ENCODE measurements around the gene BCAS3. TPM values are rescaled to one million over a fixed set of nuclear protein-coding genes. Genes with fewer than 3 reads are reported as not detected.
A peak's percentile ranks its signal among the peaks of the same experiment; 100 is the strongest.

The BCAS3 gene
- total RNA-seq, 4 donors from 2014 or later = 13.0 to 27.8 (median 20.7) TPM

DNA sequence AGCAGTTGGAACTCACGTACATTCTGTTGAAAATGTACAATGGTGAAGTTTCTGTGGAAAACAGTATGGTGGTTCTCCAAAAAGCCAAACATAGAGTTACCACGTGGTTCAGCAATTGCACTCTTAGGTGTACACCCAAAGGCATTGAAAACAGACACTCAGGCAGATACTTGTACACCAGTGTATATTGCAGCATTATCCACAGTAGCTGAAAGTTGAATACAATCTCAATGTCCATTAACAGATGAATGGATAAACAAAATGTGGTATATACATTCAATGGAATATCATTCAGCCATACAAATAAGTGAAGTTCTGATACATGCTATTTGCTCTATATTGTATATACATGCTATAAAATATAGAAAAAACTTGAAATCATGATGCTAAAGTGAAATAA lies 745.2 kb downstream of the BCAS3 start:
- TF ChIP-seq, protein P1, sequence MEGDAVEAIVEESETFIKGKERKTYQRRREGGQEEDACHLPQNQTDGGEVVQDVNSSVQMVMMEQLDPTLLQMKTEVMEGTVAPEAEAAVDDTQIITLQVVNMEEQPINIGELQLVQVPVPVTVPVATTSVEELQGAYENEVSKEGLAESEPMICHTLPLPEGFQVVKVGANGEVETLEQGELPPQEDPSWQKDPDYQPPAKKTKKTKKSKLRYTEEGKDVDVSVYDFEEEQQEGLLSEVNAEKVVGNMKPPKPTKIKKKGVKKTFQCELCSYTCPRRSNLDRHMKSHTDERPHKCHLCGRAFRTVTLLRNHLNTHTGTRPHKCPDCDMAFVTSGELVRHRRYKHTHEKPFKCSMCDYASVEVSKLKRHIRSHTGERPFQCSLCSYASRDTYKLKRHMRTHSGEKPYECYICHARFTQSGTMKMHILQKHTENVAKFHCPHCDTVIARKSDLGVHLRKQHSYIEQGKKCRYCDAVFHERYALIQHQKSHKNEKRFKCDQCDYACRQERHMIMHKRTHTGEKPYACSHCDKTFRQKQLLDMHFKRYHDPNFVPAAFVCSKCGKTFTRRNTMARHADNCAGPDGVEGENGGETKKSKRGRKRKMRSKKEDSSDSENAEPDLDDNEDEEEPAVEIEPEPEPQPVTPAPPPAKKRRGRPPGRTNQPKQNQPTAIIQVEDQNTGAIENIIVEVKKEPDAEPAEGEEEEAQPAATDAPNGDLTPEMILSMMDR (IDR thresholded peaks at IDR 0.05) = no peak
- no peak for TF ChIP-seq POLR2A (IDR thresholded peaks at IDR 0.05)
- intact Hi-C loops (cut with DNase I) = no loop called here
- no peaks in the 10 kb centered on the region for H3K36me3 ChIP-seq
- no peak overlapping the region for H3K4me3 ChIP-seq
- no peak overlapping the region for H3K27ac ChIP-seq
- peaks cover 0 to 92% (median 3%) of the 10 kb centered on the region in 4 donors for H3K27me3 ChIP-seq
- no peaks in the 10 kb centered on the region for H3K9me3 ChIP-seq
- 0 to 30% methylated on average over 1 of the region's 2 CpGs for WGBS, 2 donors
- DNase-seq = no peak
- no peaks in the 10 kb centered on the region for H3K4me1 ChIP-seq

DNA sequence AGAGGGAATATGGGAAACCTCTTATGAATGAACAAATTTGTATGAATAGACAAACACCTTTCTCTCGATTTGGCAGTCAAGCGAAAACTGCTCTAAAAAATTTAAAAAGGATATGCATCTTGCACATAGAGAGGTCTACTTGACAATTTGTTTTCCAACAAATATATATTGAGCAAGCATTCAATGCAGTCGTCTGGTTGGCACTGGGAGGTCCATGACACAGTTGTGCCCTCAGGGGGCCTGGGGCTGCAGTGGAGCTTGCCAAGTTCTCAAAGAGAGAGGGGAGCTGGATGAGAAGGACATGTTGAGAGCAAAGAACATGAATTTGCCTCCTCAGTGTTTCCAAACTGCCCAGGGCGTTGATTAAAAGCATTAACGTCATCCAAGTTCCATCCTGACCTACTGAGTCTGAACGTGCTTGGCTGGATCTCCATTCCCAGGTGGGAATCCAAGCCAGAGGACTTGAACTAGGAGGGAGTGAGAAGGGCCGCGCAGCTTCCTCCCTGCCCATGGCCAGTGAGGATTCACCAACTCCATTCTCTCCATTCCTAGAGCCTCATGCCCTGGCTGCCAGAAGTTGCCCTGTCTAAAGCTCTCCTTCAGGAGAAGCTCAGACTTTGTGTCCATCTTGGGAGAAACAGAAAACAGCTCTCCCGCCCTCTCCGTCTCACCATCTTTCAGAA lies 746.5 kb downstream of the BCAS3 start:
- Histone ChIP-seq H3K36me3 (no peaks in the 10 kb centered on the region), H3K9me3 (no peaks in the 10 kb centered on the region), H3K27me3 (peaks cover 0 to 81% (median 3%) of the 10 kb centered on the region in 4 donors), H3K4me1 (no peaks in the 10 kb centered on the region), H3K27ac (no peak overlapping the region), H3K4me3 (no peak overlapping the region)
- 52 to 54% methylated on average over 10 of the region's 10 CpGs for WGBS, 2 donors
- DNase-seq = no peak
- TF ChIP-seq, protein P1 (IDR thresholded peaks at IDR 0.05) = no peak
- no peak for TF ChIP-seq POLR2A (IDR thresholded peaks at IDR 0.05)
- intact Hi-C loops (cut with DNase I) = no loop called here

DNA sequence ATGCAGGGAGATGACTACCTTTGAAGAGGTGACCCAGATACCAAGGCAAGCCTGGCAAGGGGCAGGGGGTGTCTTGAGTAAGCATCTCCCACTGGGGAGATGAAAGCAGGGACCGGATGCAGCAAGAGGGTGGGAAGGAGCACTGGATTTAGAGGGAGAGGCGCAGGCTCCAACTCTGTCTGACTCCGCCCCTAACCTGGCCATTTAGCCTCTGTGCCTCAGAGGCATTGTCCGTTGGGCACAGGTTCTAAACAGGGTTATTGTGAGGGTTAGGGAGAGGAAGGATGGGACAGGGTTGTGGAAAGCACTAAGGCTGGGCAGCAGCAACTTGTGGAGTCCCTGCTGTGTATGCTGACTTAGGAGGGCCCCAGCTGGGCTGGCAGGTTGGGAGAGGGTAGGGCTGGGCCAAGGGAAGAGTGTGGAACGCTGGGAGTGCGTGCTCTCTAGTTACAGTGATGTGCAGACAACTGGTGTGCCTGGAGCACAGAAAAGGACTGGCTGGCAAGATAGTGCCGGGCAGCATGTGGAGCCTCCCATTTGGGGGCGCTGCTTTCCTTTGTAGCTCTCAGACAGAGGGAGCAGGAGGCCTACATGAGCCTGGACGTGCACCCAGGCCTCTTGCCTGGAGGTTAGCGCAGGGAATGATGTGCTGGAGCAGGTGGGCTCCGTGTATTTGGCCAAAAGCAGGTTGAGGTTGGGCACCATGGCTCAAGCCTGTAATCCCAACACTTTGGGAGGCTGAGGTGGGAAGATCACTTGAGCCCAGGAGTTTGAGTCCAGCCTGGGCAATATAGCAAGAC lies 748.2 kb downstream of the BCAS3 start:
- H3K27me3 ChIP-seq = peaks cover 0 to 63% (median 1%) of the 10 kb centered on the region in 4 donors
- no peak overlapping the region for H3K27ac ChIP-seq
- TF ChIP-seq, protein P1 (IDR thresholded peaks at IDR 0.05) = peak in 1 of 6 experiments; percentile 13
- no peak for TF ChIP-seq POLR2A (IDR thresholded peaks at IDR 0.05)
- no peak overlapping the region for H3K4me3 ChIP-seq
- intact Hi-C loops (cut with DNase I) = no loop called here
- DNase-seq = no peak
- no peaks in the 10 kb centered on the region for H3K9me3 ChIP-seq
- no peaks in the 10 kb centered on the region for H3K36me3 ChIP-seq
- no peaks in the 10 kb centered on the region for H3K4me1 ChIP-seq
- WGBS, 2 donors = 51 to 64% methylated on average over 9 to 11 of the region's 11 CpGs

DNA sequence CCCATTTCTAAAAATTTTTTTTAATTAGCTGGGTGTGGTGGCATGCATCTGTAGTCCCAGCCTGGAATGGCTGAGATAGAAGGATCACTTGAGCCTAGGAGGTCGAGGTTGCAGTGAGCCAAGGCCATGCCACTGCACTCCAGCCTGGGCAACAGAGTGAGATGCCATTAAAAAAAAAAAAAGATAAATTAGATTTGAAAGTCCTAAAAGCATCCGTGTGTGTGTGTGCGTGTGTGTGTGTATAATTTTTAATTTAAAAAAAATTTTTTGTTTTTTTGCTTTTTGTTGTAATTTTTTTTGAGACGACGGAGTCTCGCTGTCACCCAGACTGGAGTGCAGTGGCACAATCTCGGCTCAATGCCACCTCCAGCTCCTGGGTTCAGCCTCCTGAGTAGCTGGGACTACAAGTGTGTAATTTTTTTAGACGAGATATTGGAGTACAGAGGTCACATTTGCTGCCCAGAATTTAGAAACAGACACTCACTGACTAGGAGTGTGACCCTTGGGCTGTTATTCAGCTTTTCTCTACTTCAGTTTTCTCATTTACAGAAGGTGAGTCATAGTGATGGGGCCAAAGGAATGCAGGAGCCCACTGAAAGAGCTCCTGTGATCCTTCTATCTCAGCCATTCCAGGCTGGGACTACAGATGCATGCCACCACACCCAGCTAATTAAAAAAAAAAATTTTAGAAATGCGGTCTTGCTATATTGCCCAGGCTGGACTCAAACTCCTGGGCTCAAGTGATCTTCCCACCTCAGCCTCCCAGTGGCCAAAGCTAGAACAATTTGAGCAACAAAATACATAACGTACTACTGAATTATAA lies 749.0 kb downstream of the BCAS3 start:
- Histone ChIP-seq H3K4me1 (no peaks in the 10 kb centered on the region), H3K27ac (no peak overlapping the region), H3K27me3 (peaks cover 0 to 55% (median 0%) of the 10 kb centered on the region in 4 donors), H3K4me3 (no peak overlapping the region), H3K9me3 (no peaks in the 10 kb centered on the region), H3K36me3 (no peaks in the 10 kb centered on the region)
- TF ChIP-seq, protein P1 (IDR thresholded peaks at IDR 0.05) = no peak
- no peak for TF ChIP-seq POLR2A (IDR thresholded peaks at IDR 0.05)
- intact Hi-C loops (cut with DNase I) = no loop called here
- no peak for DNase-seq
- WGBS, 2 donors = 75 to 84% methylated on average over 10 of the region's 10 CpGs
